HG02623 (cell line): Measurements from ENCODE around the gene RAI14.

ENCODE experiments used
- ATAC-seq: cut with Tn5 transposase; IDR thresholded peaks from one replicate; pipeline ENCODE4 v1.9.1; 2021; ENCODE audit warnings: moderate library complexity; ENCODE audit not compliant: unreplicated experiment

Gene RAI14

DNA sequence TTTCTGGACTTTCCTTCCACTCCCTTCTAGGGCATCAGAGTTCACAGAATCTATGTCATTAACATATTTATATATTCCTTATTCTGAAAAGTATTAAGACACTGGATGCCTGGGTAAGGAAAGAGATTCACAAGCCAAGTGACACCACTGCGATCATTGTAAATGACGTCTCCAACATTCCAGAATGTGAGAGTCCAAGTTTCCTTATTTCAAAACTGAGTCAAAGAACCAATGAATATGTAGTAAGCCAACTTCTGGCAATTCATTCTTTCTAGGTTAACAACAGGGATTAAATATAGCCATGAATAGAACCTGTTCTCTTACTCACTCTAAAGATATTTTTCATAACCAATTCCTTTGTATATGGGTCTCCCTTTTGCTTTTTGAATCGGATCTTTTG lies 18.1 kb downstream of the RAI14 start:
- ATAC-seq, result no peak

DNA sequence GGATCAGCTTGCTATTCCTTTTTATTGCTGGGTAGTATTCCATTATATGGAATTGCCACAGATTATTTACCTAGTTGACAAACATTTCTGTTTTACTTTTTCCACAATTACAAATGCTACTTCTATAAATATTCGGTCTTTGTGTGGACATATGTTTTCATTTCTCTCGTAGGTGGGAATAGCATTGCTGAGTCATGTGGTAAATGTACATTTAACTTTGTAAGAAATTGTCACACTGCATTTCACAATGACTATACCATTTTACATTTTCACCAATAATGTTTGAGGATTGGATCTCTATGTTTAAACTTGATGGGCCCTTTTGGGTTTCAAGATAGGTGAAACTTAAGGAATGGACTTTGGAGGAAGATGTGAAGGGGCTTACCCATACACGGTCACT lies 19.7 kb downstream of the RAI14 start:
- ATAC-seq, result no peak

DNA sequence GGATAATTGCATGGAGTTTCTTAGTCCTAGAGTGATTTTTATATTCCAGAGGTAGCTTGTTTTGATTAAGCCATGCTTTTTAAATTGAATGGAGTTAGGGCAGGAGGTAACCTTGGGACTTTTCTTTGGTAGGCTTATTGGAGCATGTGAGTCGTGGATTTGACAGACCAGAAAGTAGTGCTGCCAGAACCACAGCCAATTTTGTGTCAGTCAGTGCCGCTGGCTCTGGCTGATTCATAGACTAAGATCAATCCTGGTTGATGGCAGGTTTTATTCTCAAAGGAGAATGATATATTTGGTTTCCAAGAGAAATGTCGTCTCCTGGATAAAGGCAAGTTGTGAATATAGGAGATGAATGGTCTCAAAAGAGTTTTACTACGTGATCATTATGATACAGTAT lies 20.3 kb downstream of the RAI14 start:
- no peak for ATAC-seq

DNA sequence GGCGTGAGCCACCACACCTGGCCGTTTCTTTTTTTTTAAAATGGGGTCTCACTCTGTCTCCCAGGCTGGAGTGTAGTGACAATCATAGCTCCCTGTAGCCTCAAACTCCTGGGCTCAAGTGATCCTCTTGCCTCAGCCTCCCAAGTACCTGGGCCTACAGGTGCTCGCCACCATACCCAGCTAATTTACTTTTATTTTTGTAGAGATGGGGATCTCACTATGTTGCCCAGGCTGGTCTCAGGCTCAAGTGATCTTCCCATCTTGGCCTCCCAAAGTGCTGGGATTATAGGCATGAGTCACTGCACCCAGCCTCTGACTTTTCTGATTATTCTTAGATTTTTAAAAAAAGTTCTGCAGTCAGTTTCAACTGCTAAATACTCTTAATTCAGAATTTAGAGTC lies 21.3 kb downstream of the RAI14 start:
- no peak for ATAC-seq

DNA sequence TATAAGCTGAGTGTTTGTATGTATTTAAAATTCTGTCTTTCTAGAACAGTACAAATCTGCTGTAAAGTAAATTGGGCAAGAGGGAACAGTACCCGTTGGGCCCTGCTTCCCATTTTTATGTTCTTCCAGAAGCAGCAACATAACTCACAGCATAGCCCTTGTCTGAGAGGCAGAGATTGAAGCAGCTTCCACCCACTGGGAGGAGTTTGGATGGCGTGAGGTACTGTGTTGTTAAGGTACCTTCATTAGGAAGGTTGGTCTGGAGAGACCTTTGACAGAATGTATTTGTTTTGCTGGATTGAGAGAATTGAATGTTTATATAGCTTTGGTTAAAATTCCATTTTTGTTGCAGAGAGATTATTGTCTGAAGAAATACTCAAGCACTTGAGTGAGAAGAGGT lies 24.8 kb downstream of the RAI14 start:
- no peak for ATAC-seq

DNA sequence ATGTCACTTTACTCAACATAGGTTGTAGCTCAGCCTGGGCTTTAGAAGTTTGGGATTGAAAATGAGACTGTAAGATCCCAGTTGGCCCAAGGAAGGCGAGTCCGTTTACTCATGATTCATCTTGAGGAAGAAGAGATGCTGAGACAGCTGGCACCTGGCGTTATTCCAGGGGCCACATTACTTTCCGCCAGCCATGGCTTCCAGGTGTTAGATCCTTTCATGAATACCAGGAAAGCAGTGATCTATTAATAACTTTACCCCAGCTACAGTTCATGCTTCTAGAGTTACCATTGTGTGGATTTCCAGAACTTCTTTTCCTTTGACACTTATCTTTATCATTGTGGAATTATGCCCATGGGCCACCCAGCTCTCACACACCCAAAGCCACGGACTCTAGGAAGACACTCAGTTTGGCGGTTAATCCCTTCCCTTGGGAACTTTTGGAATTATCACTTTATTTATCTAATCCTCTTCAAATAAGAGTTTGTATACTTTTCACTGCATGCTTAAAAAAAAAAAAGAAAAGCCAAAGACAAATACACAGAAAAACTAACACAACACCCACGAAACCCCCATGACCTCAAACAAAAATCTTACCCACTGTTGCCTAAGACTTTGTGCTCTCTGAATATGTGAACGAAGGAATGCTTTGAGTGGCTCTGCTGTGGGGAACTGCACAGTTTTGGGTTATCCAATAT lies 26.9 kb downstream of the RAI14 start:
- ATAC-seq, result no peak

DNA sequence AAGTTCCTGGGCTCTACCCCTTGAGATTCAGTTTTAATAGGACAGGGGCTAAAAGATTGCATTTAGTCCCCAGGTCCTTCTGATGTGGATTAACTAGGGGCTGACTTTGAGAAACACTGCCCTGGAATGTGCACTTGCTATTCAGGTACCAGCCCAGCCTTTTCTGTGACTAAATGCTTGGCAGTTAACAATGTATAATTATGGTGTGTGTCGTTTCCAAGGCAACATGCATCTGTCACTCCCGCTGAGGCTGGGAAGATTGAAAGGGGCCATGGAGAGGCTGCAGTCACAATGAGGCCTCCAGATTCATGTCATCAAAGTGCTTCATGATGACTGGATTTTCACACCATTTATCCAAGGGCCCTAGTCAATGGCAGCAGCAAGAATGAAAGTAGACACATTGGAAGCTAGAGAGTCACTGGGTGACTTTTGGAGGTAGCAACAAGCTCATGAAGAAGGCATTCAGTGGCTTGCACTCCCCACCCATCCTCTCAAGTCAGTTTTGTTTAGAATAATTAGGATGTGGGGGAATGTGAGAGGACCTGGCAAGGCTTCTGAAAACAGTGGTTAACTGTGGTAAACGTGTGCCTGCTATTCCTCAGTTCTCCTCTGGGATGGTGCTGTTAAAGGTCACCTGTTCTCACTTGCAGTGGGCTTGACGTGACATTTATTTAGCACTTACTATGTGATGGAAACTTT lies 28.3 kb downstream of the RAI14 start:
- ATAC-seq, result no peak

DNA sequence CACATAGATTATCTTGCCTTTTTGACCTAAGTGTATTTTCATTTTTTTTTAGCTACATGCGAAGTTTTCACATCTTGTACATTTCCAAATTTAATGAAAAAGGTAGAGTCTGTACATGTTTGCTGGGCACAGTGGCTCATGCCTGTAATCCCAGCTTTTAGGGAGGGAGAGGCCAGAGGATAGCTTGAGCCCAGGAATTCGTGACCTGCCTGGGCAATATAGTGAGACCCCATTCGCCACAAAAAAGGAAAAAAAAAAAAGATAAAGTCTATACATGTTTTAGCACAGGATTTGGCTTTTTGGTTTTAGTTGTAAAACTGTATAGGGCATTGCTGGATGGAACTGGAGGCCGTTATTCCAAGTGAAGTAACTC lies 28.8 kb downstream of the RAI14 start:
- ATAC-seq, result no peak

DNA sequence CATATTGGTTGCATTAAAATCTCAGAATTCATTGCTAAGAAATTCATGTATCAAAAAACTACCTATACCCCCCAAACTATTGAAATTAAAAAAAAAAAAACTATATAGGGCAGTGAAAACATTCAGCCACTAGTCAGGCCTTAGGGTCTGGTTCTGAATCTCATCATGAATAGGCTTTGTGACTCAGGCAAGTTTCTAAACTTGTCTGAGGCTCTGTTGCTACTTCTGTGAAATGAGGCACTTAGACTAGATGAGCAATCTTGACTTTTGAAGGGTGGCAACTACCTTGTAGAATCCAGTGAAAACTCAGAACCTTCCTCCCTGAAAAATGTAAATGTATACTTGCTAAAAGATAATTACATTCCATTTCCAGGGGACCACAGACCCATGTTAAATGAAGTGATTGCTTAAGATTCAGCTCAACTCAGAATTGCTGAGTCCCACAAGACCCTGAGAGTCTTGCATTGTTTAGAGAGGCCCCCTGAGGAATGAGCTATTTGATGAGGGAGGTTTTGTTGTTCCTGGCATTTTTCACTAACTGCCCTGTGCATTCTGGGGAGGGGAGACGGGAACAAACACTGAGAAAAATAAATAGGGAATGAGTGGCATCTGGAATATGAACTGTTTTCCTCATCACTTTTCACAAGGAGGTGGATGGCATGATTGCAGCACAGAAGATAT lies 29.5 kb downstream of the RAI14 start:
- ATAC-seq, result no peak

DNA sequence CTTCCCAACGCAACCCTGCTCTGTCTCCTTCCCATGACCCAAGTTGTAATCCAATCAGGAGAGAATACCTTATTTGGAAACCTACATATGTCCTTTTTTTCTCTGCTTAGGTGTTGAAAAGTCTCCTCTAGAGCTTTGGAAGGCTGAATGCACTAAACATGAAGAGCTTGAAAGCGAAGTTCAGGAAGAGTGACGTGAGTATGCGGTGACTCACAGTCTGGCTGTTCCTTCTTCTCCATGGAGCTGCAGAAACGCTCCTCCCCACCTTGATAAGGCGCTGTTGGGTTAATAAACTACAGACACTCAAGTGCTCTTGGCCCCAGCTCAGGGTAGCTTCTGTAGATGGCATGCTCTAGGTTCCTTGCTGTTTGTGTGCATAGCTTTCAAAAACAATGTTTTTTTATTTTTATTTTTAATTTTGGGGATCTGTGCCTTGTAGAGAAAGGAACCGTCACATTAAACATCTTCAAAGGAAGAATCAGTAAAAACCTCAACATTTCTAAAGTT lies 30.7 kb downstream of the RAI14 start:
- ATAC-seq, result no peak

DNA sequence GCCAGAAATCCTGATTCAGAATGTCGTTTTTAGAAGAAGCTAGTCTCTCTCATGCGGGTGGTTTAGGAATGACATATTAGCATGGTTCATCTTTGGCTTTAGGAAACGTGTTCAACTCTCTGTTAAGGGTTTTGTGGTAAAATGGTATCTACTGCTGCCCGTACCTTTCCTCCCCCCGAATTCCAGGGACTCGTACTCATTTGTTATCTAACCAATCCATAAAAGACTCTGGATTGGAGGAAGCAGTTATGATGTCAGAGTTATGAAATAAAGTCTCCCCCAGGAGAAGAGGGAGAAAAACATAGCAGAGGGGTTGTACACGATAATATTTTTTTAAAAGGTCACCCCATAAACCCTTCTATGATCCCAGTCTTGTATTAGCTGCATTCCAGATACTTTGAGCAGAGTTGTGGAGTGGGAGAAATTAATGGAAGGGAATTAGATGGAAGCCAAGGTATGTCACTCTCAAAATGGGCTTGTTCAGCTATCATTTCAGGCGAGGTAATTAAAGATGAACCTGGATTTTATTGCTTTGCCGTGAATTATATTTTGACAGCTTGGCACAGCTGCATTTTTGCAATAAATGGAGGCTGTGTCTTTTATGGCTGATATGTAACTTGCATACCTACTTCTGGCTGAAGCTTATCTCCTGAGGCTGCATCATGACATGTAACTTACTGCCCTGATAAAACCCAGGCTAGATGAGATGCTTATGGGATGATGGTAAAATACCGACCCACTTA lies 31.3 kb downstream of the RAI14 start:
- ATAC-seq, result no peak

DNA sequence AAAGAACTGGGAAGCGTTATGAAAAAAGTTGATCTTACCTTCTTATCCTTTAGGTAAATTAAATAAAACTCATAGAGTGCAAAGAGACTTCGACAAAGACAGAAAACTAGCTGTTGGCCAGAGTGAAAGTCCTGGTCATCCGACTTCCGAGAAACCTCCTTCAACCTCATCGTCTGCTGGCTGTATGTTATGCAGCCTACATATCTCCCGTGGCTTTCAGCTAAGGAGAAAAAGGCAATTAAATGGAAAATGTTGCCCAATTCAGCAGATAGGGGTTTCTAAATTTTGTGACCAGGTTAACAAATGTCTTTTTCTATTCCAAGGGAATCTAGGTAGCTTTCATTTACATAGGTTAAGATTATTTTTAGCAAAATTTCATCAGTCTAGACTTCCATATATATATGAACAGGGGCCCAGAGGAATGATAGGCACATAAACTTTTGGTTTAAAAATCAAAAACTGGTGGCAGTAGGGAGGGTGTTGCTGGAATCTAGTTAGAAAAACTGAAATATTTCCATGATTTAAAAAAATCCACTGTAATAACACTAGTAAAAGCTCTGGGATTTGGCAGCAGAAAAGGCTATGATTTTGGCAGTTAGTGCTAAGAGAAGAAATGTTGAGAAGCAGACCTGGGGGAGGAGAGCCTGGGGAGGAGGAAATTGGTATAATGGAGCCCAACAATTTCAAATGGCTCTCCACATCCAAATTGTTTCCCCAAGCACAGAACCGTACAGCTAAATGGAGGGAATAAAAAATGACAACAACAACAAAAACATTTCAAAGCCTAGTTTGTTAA lies 32.1 kb downstream of the RAI14 start:
- no peak for ATAC-seq

DNA sequence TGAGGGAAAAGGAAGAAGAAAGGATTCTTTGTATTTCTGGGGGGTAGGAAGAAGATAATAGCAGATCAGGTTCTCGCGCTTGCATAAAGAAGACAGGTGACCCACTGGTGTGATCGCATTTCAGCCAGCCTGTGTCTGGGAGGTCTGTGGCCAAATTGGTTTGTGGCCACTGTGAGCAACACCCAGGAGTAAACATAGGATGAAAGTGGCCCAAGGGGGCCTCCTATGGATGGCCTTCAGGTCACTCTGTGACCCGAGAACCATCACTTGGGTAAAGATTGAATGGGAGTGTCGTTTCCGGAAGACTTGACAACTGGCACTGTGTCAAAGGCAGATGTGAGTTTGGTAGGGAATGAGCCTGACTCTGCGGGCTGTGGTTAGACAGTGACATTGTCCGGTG lies 34.2 kb downstream of the RAI14 start:
- no peak for ATAC-seq

DNA sequence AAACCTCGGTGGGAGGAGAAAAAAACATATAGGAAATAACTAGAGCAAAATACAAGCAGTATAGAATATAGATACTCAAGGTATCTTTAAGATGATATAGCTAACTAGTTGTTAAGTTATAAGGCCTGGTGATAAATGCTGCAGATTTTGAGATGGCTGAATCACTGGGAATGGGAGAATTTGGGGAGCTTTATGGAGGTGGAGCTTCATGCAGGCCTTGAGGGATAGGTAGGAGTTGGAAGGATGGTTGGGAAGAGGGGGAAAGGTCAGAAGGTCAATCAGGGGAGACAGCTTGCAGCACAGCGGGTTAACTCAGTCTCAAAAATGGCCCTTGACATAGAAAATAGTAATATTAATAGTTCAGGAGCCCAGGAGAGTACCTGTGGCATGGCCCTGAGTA lies 34.8 kb downstream of the RAI14 start:
- ATAC-seq, result no peak

DNA sequence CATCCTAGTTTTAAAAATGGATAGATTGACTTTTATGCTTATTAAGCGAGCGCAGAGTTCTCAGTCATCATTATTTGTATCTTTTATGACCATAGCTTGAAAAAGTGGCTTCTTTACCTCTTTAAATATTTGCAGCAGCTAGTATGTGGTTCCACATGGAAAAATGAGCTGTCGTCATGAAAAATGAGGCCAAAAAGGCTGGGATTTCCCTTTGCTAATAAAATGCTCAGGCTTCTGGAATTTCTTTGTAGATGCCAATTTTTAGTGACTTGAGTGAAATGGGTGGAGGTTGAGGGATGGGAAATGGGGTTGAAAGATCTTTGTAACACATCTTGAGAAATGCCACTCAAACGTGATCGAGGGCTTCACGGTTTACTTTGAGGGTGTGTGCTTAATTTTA lies 35.2 kb downstream of the RAI14 start:
- ATAC-seq, result no peak

DNA sequence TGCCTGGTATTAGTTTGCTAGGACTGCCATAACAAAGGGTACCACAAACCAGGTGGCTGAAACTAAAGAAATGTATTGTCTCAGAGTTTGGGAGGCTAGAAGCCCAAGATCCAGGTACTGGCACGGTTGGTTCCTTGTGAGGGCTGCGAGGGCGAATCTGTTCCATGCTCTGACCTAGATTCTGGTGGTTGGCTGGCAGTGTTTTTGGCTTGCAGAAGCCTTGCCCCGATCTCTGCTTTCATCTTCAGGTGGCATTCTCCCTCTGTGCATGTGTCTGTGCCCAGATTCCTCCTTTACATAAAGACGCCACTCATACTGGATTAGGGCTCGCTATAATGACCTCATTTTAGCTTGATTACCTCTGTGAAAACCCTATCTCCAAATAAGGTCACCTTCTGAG lies 36.7 kb downstream of the RAI14 start:
- ATAC-seq, result no peak

DNA sequence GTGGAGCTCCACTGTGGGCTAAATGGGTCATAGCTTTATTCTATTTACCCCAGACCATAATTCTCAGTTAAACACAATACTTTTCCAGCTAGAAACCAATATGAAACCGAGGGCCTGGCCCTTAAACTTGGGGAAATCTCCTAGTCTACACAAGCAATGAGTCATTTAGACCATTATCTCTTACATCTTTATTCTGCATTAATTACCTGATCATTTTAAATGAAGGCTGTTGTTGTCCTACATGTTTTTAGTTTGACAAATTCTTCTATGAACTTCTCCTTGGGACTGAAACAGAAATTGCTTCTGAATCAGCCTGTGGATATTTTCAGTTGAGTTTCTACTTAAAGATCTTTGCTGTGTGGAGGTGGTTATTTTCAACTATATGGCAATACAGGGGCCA lies 37.9 kb downstream of the RAI14 start:
- no peak for ATAC-seq

DNA sequence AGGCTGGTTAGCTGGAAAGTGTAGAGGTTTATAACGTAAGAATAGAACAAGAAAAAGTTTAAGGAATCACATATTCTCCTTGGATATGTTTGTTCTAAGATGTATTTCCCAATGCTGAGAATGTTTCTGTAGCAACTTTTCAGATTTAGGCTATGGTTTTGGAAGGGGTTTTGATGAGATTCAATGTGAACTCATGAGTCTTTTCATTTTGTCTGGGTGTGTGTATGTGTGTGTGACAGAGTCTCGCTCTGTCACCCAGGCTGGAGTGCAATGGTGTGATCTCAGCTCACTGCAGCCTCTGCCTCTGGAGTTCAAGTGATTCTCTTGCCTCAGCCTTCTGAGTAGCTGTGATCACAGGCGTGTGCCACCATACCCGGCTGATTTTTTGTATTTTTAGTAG lies 38.6 kb downstream of the RAI14 start:
- no peak for ATAC-seq

DNA sequence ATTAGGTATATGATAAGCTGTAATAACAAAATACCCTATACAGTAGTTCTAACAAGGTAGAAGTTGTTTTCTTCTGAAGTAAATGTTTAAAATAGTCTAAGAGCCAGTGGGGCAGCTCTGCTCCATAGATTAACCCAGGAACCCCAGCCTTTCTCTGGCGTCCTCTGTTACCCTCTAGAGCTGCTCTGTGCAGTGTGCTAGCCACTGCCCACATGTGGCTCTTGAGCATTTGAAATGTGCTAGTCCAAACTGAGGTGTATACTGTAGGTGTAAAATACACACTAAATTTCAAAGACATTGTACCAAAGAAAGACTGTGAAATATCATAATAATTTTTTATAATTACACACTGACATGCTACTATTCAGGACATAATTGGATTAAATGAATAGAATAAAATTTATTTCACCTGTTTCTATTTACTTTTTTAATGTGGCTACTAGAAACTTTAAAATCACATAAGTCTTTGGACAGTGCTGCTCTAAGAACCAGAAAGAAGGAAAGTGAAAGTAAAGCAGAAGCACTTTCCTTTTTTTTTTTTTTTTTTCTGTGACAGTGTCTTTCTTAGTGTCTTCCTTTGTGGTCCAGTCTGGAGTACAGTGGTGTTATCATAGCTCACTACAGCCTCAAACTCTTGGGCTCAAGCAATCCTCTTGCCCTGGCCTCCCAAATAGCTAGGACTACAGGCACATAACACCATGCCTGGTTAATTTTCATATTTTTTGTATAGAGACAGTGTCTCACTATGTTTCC lies 39.3 kb downstream of the RAI14 start:
- ATAC-seq, result no peak
